Measurements from ENCODE around the gene CATSPERD. TPM values are rescaled to one million over a fixed set of nuclear protein-coding genes. Genes with fewer than 3 reads are reported as not detected.

CATSPERD gene
- total RNA-seq, 1 experiment from 2014 or later: not detected

GRCh38 chr19:5711025-5711424, 9.4 kb upstream of the CATSPERD start:
- Mint-ChIP-seq H3K9me3 (ENCODE audit: low read depth, unreplicated experiment) (no peaks in the 10 kb centered on the region), H3K4me3 (ENCODE audit: low read depth, unreplicated experiment) (no peak overlapping the region), H3K36me3 (ENCODE audit: insufficient read depth, unreplicated experiment) (peaks cover 56% of the 10 kb centered on the region), H3K27me3 (ENCODE audit: unreplicated experiment) (no peaks in the 10 kb centered on the region), H3K4me1 (ENCODE audit: low read depth, unreplicated experiment) (no peaks in the 10 kb centered on the region), H3K27ac (ENCODE audit: unreplicated experiment) (no peak overlapping the region)
- no peak for DNase-seq
- intact Hi-C loops (cut with micrococcal nuclease; ENCODE audit: unreplicated experiment): no loop called here
- TF ChIP-seq CTCF (IDR thresholded peaks at IDR 0.05; ENCODE audit: unreplicated experiment): no peak
- no TSS peak for BruUV-seq (replicated peaks)
- CTCF ChIA-PET: interaction anchor here (0.6 kb wide), 1 partner anchor 27 kb away, joined by 5 read pairs; no protein-coding TSS in a partner anchor

- BruUV-seq (replicated peaks): no TSS peak
- no peak for TF ChIP-seq CTCF (IDR thresholded peaks at IDR 0.05; ENCODE audit: unreplicated experiment)
- no peak overlapping the region for H3K4me3 Mint-ChIP-seq (ENCODE audit: low read depth, unreplicated experiment)
- H3K4me1 Mint-ChIP-seq (ENCODE audit: low read depth, unreplicated experiment): no peaks in the 10 kb centered on the region
- peaks cover 49% of the 10 kb centered on the region for H3K36me3 Mint-ChIP-seq (ENCODE audit: insufficient read depth, unreplicated experiment)
- H3K27me3 Mint-ChIP-seq (ENCODE audit: unreplicated experiment): no peaks in the 10 kb centered on the region
- no peaks in the 10 kb centered on the region for H3K9me3 Mint-ChIP-seq (ENCODE audit: low read depth, unreplicated experiment)
- no peak for DNase-seq
- intact Hi-C loops (cut with micrococcal nuclease; ENCODE audit: unreplicated experiment): no loop called here
- H3K27ac Mint-ChIP-seq (ENCODE audit: unreplicated experiment): no peak overlapping the region
- CTCF ChIA-PET: interaction anchor here (0.6 kb wide), 1 partner anchor 26 kb away, joined by 5 read pairs; no protein-coding TSS in a partner anchor
Observed at GRCh38 chr19:5711713-5712161, 8.7 kb upstream of the CATSPERD start.

- H3K27ac Mint-ChIP-seq (ENCODE audit: unreplicated experiment): no peak overlapping the region
- no peak for DNase-seq
- CTCF ChIA-PET: no interaction called here
Observed at GRCh38 chr19:5713228-5713627, 7.2 kb upstream of the CATSPERD start.

GRCh38 chr19:5714816-5715215, 5.6 kb upstream of the CATSPERD start:
- intact Hi-C loops (cut with micrococcal nuclease; ENCODE audit: unreplicated experiment): no loop called here
- TF ChIP-seq CTCF (IDR thresholded peaks at IDR 0.05; ENCODE audit: unreplicated experiment): no peak
- Mint-ChIP-seq H3K27me3 (ENCODE audit: unreplicated experiment) (no peaks in the 10 kb centered on the region), H3K9me3 (ENCODE audit: low read depth, unreplicated experiment) (no peaks in the 10 kb centered on the region), H3K4me3 (ENCODE audit: low read depth, unreplicated experiment) (no peak overlapping the region), H3K27ac (ENCODE audit: unreplicated experiment) (no peak overlapping the region), H3K4me1 (ENCODE audit: low read depth, unreplicated experiment) (no peaks in the 10 kb centered on the region), H3K36me3 (ENCODE audit: insufficient read depth, unreplicated experiment) (peaks cover 65% of the 10 kb centered on the region)
- BruUV-seq (replicated peaks): no TSS peak
- CTCF ChIA-PET: no interaction called here
- no peak for DNase-seq

More at GRCh38 chr19:5713228-5713627, 7.2 kb upstream of the CATSPERD start:
- TF ChIP-seq CTCF (IDR thresholded peaks at IDR 0.05; ENCODE audit: unreplicated experiment): no peak
- Mint-ChIP-seq H3K27me3 (ENCODE audit: unreplicated experiment) (no peaks in the 10 kb centered on the region), H3K9me3 (ENCODE audit: low read depth, unreplicated experiment) (no peaks in the 10 kb centered on the region), H3K4me1 (ENCODE audit: low read depth, unreplicated experiment) (no peaks in the 10 kb centered on the region), H3K36me3 (ENCODE audit: insufficient read depth, unreplicated experiment) (peaks cover 60% of the 10 kb centered on the region), H3K4me3 (ENCODE audit: low read depth, unreplicated experiment) (no peak overlapping the region)
- no TSS peak for BruUV-seq (replicated peaks)
- intact Hi-C loops (cut with micrococcal nuclease; ENCODE audit: unreplicated experiment): no loop called here

Measured in Calu3 (cell line).